AG04449 (cell line): Measurements from ENCODE around the gene ZNF383.

ENCODE experiments used
- CTCF ChIA-PET: fragments of 350-600 bp; formaldehyde crosslinking; extraction: SDS; loops from one replicate; lab custom pipeline; 2021; ENCODE audit warnings: antibody characterized with exemption; lab: Yijun Ruan, JAX
- POLR2A ChIA-PET: fragments of 400-600, 350-600 bp; formaldehyde crosslinking; extraction: SDS; loops from one replicate; lab custom pipeline; 2020; ENCODE audit warnings: antibody characterized with exemption, inconsistent platforms; lab: Yijun Ruan, JAX
- DNase-seq: peaks from one replicate; pipeline ENCODE4 v3.0.0-alpha.2; 2010; ENCODE audit warnings: low read depth, low spot score
- H3K4me3 ChIP-seq: 2 replicates; pipeline ENCODE4 v1.5.1; 2011; ENCODE audit warnings: low read depth, mild to moderate bottlenecking, control low read depth, low read length
- CTCF ChIP-seq: IDR thresholded peaks from one replicate; pipeline ENCODE4 v1.5.1; 2011; ENCODE audit warnings: mild to moderate bottlenecking, moderate library complexity, low read length, control low read depth, inconsistent platforms; ENCODE audit not compliant: insufficient read depth; ENCODE audit errors: missing control alignments

Gene ZNF383

GRCh38 chr19:37218592-37218935 is 550 bp downstream of the ZNF383 start:
- ChIA-PET POLR2A (no interaction called here), CTCF (no interaction called here)
- no peak for TF ChIP-seq CTCF
- peak overlapping the region; percentile 95 for H3K4me3 ChIP-seq
- no peak for DNase-seq

DNA sequence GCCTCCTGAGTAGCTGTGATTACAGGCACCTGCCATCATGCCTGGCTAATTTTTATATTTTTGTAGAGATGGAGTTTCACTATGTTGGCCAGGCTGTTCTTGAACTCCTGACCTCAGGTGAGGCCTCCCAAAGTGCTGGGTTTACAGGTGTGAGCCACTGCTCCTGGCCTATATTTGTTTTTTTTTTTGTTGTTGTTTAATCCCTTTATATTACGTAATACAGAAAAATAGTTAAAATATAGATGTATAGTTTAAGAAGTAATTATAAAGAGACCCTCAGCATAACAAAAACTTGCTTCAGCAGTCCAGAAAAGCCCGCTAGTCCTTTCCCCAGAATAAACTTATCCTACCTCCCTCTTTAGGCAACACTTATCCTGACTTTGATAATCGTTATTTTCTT is 2.4 kb downstream of the ZNF383 start:
- ChIA-PET POLR2A (no interaction called here), CTCF (no interaction called here)
- H3K4me3 ChIP-seq = no peak overlapping the region
- no peak for TF ChIP-seq CTCF
- no peak for DNase-seq

GRCh38 chr19:37221136-37221535 is 3.1 kb downstream of the ZNF383 start:
- TF ChIP-seq CTCF = no peak
- no peak for DNase-seq
- CTCF ChIA-PET = no interaction called here
- no peak overlapping the region for H3K4me3 ChIP-seq
- POLR2A ChIA-PET = no interaction called here

DNA sequence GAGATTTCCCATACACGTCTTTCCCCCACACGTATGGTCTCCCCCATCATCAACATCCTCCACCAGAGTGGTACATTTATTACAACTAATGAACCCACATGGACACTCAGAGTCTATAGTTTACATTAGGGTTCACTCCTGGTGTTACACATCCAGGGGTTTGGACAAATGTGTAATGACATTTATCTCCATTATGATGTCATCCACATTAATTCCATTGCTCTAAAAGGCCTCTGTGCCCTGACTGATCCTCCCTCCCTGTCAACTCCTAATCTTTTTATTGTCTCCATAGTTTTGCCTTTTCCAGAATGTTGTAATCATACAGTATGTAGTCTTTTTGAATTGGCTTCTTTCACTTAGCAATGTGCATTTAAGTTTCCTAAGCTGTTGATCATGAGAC is 8.2 kb downstream of the ZNF383 start:
- H3K4me3 ChIP-seq = no peak overlapping the region
- CTCF ChIA-PET = no interaction called here
- POLR2A ChIA-PET = no interaction called here
- no peak for TF ChIP-seq CTCF
- no peak for DNase-seq

GRCh38 chr19:37227996-37228395 is 10.0 kb downstream of the ZNF383 start:
- H3K4me3 ChIP-seq = no peak overlapping the region
- DNase-seq = no peak
- peak; percentile 13 for TF ChIP-seq CTCF
- POLR2A ChIA-PET = no interaction called here
- CTCF ChIA-PET = no interaction called here

DNA sequence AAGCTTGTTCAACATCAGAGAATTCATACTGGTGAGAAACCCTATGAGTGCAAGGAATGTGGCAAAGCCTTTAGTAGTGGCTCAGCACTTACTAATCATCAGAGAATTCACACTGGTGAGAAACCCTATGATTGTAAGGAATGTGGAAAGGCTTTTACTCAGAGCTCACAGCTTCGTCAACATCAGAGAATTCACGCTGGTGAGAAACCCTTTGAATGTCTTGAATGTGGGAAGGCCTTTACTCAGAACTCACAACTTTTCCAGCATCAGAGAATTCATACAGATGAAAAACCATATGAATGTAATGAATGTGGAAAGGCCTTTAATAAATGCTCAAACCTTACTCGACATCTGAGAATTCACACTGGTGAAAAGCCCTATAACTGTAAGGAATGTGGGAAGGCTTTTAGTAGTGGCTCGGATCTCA is 25.2 kb downstream of the ZNF383 start:
- no peak for DNase-seq
- H3K4me3 ChIP-seq = no peak overlapping the region
- TF ChIP-seq CTCF = no peak
- POLR2A ChIA-PET = no interaction called here
- CTCF ChIA-PET = no interaction called here
